ENCODE results near the gene PHACTR2.
"Not testable (repeated sequence)": the region's sequence is repeated elsewhere in the genome, so short reads cannot be mapped to it uniquely, and the experiment has no call there.

The PHACTR2 gene

DNA sequence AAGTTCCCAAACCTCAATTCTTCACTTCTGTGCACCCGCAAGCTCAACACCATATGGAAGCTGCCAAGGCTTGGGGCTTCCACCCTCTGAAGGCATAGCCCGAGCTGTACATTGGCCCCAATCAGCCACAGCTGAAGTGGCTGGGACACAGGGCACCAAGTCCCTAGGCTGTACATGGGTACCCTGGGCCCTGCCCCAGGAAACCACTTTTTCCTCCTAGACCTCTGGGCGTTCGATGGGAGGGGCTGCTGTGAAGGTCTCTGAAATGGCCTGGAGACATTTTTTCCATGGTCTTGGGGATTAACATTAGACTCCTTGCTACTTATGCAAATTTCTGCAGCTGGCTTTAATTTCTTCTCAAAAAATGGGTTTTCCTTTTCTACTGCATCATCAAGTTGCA lies 195.8 kb downstream of the PHACTR2 start:
- DNase-seq: not testable (repeated sequence)

DNA sequence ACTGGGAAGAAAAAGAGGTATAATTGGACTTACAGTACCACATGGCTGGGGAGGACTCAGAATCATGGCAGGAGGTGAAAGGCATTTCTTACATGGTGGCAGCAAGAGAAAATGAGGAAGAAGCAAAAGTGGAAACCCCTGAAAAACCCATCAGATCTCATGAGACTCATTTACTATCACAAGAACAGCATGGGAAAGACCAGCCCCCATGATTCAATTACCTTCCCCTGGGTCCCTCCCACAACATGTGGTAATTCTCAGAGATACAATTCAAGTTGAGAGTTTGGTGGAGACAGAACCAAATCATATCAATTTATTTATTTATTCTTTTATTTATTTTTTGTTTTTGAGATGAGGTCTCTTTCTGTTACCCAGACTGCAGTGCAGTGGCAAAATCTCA lies 196.7 kb downstream of the PHACTR2 start:
- DNase-seq: not testable (repeated sequence)

DNA sequence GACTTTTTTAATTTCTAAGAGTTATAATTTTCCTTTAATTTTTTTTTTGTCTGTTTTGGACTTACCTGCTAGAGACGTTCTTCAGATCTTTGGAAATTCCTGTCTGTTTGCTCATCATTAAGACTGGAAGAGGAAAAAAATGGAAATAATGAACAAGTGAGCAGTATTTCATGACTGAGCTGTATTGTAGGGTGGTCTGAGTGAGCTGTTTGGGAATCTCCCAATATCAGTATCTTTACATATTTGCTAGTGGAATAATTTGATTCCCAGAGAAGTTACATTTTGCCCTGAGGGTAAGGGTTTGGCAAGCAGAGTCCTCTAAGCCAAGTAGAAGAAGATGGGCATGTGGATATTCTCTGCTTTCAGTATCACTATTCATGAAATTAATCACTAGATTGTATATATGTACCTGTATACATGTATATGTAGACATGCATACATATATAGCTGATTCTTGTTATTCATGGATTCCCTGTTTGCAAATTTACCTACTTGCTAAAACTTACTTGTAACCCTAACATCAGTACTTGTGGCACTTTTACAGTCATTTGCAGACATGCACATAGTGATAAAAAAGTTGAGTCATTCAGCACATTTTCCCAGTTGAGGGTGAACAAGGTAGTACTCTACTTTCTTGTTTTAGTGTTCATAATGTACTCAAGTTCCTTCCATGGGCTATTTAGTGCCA lies 200.0 kb downstream of the PHACTR2 start:
- no peak for DNase-seq

DNA sequence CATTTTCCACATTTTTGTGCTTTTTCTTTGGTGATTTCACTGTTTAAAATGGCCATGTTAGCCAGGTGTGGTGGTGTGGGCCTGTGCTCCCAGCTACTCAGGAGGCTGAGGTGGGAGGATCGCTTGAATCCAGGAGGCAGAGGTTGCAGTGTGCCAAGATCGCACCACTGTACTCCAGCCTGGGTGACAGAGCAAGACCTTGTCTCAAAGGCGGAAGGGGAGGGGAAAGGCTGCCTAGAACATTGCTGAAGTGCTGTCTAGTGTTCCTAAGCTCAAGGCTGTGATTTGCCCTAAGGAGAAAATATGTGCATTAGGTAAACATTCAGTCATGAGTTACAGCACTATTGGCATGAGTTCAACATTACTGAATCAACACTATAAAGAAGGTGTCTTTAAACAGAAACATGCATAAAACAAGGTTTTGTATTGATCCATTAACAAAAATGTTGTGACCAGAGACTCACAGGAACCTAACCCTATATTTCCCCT lies 200.6 kb downstream of the PHACTR2 start:
- no peak for DNase-seq

DNA sequence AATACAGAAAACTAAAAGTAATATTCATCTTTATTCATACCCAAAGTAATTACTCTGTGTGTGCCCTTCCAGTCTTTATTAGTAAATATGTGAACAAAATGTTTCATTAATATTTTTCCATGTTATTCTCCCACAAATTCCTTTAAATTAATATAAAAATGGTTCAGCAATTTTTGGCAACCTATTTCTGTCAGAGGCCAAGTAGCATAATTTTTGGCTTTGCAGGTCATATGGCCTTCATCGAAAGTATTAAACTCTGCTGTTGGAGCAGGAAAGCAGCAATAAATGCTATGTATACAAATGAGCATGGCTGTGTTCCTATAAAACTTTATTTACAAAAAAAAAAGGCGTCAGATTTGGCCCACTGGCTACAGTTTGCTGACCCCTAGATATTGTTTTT lies 202.6 kb downstream of the PHACTR2 start:
- DNase-seq: no peak

Measured in T1000 (cell line).